Activated CD8-positive, alpha-beta T cell treated with anti-CD3 and anti-CD28 coated beads, Interleukin-2, amount 10 ng/mL, durations not matched to agents 7 days and 5 days (primary cell): ENCODE results near the gene WWOX. TPM values are rescaled to one million over a fixed set of nuclear protein-coding genes. Genes with fewer than 3 reads are reported as not detected.

Experiments used
- ATAC-seq: fragments of 150-1000 bp; cut with Tn5 transposase; one replicate; pipeline ENCODE4 v1.10.0; 2021; ENCODE audit warnings: moderate library complexity
- CTCF ChIA-PET: fragments of 350-600 bp; sonication (Branson Sonifier 250); formaldehyde crosslinking; loops from one replicate; lab custom pipeline; 2021; ENCODE audit warnings: antibody characterized with exemption; lab: Charles Lee
- POLR2A ChIA-PET: fragments of 350-600 bp; sonication (Branson Sonifier 250); formaldehyde crosslinking; loops from one replicate; lab custom pipeline; 2021; ENCODE audit warnings: antibody characterized with exemption; lab: Charles Lee
- DNase-seq: peaks from one replicate; pipeline ENCODE4 v3.0.0-alpha.2; 2020
- H3K27ac Mint-ChIP-seq: one replicate; pipeline ENCODE4 v1.8.0; 2021; ENCODE audit warnings: mild to moderate bottlenecking, mixed read lengths
- H3K27me3 Mint-ChIP-seq: one replicate; pipeline ENCODE4 v1.8.0; 2021; ENCODE audit warnings: low read depth, mixed read lengths
- H3K36me3 Mint-ChIP-seq: one replicate; pipeline ENCODE4 v1.8.0; 2021; ENCODE audit warnings: low read depth, mixed read lengths
- H3K4me1 Mint-ChIP-seq: one replicate; pipeline ENCODE4 v1.8.0; 2021; ENCODE audit warnings: low read depth, mixed read lengths
- H3K4me3 Mint-ChIP-seq: one replicate; pipeline ENCODE4 v1.8.0; 2021; ENCODE audit warnings: mild to moderate bottlenecking, mixed read lengths
- H3K9me3 Mint-ChIP-seq: one replicate; pipeline ENCODE4 v1.8.0; 2022; ENCODE audit warnings: mixed read lengths; ENCODE audit not compliant: insufficient read depth
- total RNA-seq, 2 experiments: library from RNA; stranded (reverse); gene quantifications; one replicate each; pipeline ENCODE4 v1.2.3, GENCODE V29; 2021

WWOX gene
- total RNA-seq, 2 experiments from 2014 or later, result 34.4 to 34.9 TPM

- H3K27me3 Mint-ChIP-seq, result peaks cover 3% of the 10 kb centered on the region
- DNase-seq, result no peak
- CTCF ChIA-PET, result no interaction called here
- no peaks in the 10 kb centered on the region for H3K9me3 Mint-ChIP-seq
- no peaks in the 10 kb centered on the region for H3K4me1 Mint-ChIP-seq
- no peak overlapping the region for H3K4me3 Mint-ChIP-seq
- H3K36me3 Mint-ChIP-seq, result no peaks in the 10 kb centered on the region
- H3K27ac Mint-ChIP-seq, result no peak overlapping the region
- ATAC-seq, result no peak
- POLR2A ChIA-PET, result no interaction called here
Measured at GRCh38 chr16:78663690-78664089, 564.2 kb downstream of the WWOX start.

- ChIA-PET POLR2A (no interaction called here), CTCF (no interaction called here)
- H3K27me3 Mint-ChIP-seq, result no peaks in the 10 kb centered on the region
- no peaks in the 10 kb centered on the region for H3K36me3 Mint-ChIP-seq
- DNase-seq (no peak), ATAC-seq (no peak)
- H3K27ac Mint-ChIP-seq, result no peak overlapping the region
- no peak overlapping the region for H3K4me3 Mint-ChIP-seq
- H3K9me3 Mint-ChIP-seq, result no peaks in the 10 kb centered on the region
- H3K4me1 Mint-ChIP-seq, result no peaks in the 10 kb centered on the region
Measured at GRCh38 chr16:78664811-78665772, 565.6 kb downstream of the WWOX start.

DNA sequence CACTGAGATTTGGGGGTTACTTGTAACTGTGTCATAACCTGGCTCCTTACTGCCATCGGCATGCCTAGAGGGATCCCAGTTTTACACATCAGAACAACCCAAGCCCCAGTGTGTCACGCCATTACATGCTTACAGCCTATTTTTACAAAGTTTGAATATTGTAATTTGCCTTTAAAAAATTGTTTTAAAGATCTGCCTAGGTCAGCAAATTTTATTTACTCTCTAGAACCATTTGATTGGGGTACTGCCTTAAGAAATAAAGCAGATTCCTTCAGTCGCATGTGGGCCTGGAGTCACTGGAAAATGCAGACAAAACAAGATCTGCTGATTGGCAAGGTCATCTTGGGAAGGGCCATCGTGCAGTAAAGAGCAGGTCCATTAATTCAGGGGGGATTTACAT, 566.9 kb downstream of the WWOX start:
- no peak for ATAC-seq
- no peak for DNase-seq
- Mint-ChIP-seq H3K9me3 (no peaks in the 10 kb centered on the region), H3K27ac (no peak overlapping the region), H3K4me3 (no peak overlapping the region), H3K4me1 (no peaks in the 10 kb centered on the region), H3K27me3 (no peaks in the 10 kb centered on the region), H3K36me3 (no peaks in the 10 kb centered on the region)
- POLR2A ChIA-PET, result no interaction called here
- CTCF ChIA-PET, result no interaction called here

GRCh38 chr16:78667675-78668074, 568.2 kb downstream of the WWOX start:
- H3K27ac Mint-ChIP-seq, result no peak overlapping the region
- H3K4me1 Mint-ChIP-seq, result no peaks in the 10 kb centered on the region
- CTCF ChIA-PET, result no interaction called here
- no peaks in the 10 kb centered on the region for H3K36me3 Mint-ChIP-seq
- H3K27me3 Mint-ChIP-seq, result no peaks in the 10 kb centered on the region
- no peak for DNase-seq
- ATAC-seq, result no peak
- POLR2A ChIA-PET, result no interaction called here
- H3K9me3 Mint-ChIP-seq, result no peaks in the 10 kb centered on the region
- H3K4me3 Mint-ChIP-seq, result no peak overlapping the region

DNA sequence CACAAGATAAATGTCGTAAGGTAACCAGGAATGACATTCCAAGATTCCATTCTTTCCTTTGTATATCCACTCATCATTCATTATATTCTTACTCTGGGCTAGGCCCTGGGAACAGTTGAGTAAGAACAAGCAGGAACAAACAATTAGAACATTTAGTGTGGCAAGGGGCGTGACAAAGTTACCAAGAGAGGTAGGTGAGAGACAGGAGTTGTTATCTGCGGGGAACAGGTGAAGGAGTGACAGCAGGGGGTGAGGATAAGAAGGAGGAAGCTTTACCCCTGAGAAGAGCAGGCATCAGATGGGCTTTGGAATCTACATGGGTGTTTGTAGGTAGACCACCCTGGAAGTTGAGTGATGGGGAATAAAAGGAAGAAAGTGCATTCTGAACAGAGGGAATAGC, 568.9 kb downstream of the WWOX start:
- CTCF ChIA-PET, result no interaction called here
- no peak overlapping the region for H3K4me3 Mint-ChIP-seq
- no peaks in the 10 kb centered on the region for H3K9me3 Mint-ChIP-seq
- POLR2A ChIA-PET, result no interaction called here
- no peak for ATAC-seq
- H3K4me1 Mint-ChIP-seq, result no peaks in the 10 kb centered on the region
- no peaks in the 10 kb centered on the region for H3K27me3 Mint-ChIP-seq
- no peak for DNase-seq
- H3K36me3 Mint-ChIP-seq, result no peaks in the 10 kb centered on the region
- H3K27ac Mint-ChIP-seq, result no peak overlapping the region

DNA sequence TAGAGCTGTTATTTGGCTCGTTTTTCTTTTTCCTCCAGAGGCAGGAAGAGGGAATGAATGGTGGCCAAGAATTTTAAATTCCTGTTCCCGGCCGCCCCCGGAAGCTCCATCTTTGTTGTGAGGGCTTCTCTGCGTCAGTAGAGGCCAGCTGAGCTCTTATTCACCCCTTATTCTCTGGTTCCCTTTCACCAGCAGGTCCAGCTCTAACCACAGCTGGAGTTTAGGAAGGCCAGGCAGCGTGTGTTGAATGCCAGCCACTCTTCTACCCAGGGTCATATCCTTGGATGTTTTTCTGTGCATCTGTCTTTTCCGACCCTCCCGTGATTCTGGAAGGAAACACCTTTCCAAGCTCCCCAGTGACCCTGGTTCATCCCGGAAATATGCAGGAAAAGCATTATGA, 570.5 kb downstream of the WWOX start:
- CTCF ChIA-PET, result no interaction called here
- POLR2A ChIA-PET, result no interaction called here
- no peaks in the 10 kb centered on the region for H3K36me3 Mint-ChIP-seq
- ATAC-seq (no peak), DNase-seq (no peak)
- no peaks in the 10 kb centered on the region for H3K9me3 Mint-ChIP-seq
- no peaks in the 10 kb centered on the region for H3K27me3 Mint-ChIP-seq
- H3K27ac Mint-ChIP-seq, result no peak overlapping the region
- no peak overlapping the region for H3K4me3 Mint-ChIP-seq
- H3K4me1 Mint-ChIP-seq, result no peaks in the 10 kb centered on the region

GRCh38 chr16:78672779-78673556, 573.5 kb downstream of the WWOX start:
- ChIA-PET CTCF (no interaction called here), POLR2A (no interaction called here)
- Mint-ChIP-seq H3K4me3 (no peak overlapping the region), H3K27ac (no peak overlapping the region), H3K27me3 (no peaks in the 10 kb centered on the region), H3K4me1 (peaks cover 4% of the 10 kb centered on the region), H3K9me3 (no peaks in the 10 kb centered on the region), H3K36me3 (no peaks in the 10 kb centered on the region)
- ATAC-seq (no peak), DNase-seq (no peak)

DNA sequence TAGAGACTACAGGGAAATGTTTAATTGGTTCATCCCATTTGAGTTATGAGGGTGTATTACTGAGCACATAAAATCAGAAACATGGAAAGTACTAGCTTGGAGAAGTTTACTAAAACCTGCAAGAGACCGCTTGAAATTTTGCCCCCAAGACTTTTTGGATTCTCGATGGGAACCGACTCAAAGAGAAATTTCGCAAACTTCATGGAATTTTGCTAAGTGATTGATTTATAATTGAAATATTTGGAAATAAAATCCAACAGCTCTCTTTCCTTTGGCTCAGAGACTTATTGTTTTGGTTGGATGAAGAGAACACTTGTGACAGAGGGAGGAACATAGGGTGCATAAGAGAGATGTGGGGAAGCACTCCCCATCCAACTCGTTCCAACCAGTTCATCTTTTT, 574.4 kb downstream of the WWOX start:
- no peak for ATAC-seq
- H3K27ac Mint-ChIP-seq, result no peak overlapping the region
- DNase-seq, result no peak
- no peaks in the 10 kb centered on the region for H3K27me3 Mint-ChIP-seq
- no peaks in the 10 kb centered on the region for H3K9me3 Mint-ChIP-seq
- no peaks in the 10 kb centered on the region for H3K36me3 Mint-ChIP-seq
- POLR2A ChIA-PET, result no interaction called here
- H3K4me3 Mint-ChIP-seq, result no peak overlapping the region
- CTCF ChIA-PET, result no interaction called here
- peaks cover 4% of the 10 kb centered on the region for H3K4me1 Mint-ChIP-seq

DNA sequence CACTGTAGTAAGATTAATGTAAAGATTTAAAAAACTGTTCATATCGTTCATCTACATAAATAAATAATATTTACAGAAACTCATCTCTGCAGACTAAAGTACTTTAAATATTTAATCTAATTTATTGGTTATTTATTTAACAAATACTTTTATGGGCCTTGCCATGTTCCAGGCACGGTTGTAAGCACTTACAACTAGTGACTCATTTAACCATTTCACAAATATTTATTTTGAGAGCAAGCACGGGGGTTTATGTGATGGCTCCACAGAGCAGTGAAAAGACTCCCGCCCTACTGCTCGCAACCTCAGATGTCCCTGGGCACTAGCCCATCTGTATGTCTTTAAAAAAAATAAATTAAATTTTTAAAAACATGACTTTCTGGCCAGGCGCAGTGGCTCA, 575.9 kb downstream of the WWOX start:
- DNase-seq (no peak), ATAC-seq (no peak)
- no peak overlapping the region for H3K27ac Mint-ChIP-seq
- no peaks in the 10 kb centered on the region for H3K36me3 Mint-ChIP-seq
- H3K9me3 Mint-ChIP-seq, result no peaks in the 10 kb centered on the region
- ChIA-PET POLR2A (interaction anchor here (1.0 kb wide), 1 partner anchor 12 kb away, joined by 3 read pairs; no protein-coding TSS in a partner anchor), CTCF (no interaction called here)
- H3K27me3 Mint-ChIP-seq, result no peaks in the 10 kb centered on the region
- H3K4me3 Mint-ChIP-seq, result no peak overlapping the region
- peaks cover 4% of the 10 kb centered on the region for H3K4me1 Mint-ChIP-seq

DNA sequence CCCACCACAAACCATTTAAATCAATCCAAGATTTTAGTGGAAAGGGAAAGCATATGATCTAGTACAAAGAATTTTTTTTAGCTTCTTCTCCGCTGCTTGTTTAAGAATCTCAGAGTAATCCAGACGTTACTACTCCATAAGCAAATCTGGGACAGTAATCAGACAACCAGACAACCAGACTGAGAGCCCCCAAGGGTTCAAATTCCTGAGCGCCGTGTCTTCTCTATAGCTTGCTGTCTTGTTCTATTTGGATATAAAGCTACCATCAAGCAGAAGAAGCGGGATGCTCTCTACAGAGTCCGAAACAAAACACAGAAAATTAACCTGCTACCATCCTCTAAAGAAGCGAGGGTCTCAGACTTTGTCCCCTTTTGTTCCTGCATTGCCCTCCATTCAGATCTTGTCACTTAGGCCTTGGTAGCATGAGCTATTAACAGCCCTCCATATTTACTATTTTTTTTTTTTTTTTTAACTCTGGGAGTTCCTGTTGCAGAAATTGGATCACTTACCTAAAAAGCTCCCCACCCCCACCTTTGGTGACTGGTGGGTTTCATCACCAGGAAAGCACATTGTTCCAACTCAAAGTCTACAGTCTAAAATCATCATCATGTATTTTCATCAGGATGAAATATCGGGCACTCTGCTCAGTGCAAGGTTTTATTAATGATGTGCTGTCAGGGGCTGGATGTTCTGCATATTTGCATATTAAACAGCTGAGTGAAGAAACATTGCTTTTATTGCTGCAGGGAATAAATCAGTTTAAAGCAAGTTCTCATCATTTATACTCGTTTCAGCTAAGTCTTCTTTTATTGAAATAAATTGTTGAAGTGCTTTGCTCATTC, 576.7 kb downstream of the WWOX start:
- DNase-seq, result no peak
- ChIA-PET CTCF (no interaction called here), POLR2A (interaction anchor here (1.0 kb wide), 1 partner anchor 11 kb away, joined by 3 read pairs; no protein-coding TSS in a partner anchor)
- Mint-ChIP-seq H3K9me3 (no peaks in the 10 kb centered on the region), H3K27me3 (no peaks in the 10 kb centered on the region), H3K27ac (no peak overlapping the region), H3K4me3 (no peak overlapping the region), H3K36me3 (no peaks in the 10 kb centered on the region), H3K4me1 (peaks cover 4% of the 10 kb centered on the region)
- ATAC-seq, result no peak

DNA sequence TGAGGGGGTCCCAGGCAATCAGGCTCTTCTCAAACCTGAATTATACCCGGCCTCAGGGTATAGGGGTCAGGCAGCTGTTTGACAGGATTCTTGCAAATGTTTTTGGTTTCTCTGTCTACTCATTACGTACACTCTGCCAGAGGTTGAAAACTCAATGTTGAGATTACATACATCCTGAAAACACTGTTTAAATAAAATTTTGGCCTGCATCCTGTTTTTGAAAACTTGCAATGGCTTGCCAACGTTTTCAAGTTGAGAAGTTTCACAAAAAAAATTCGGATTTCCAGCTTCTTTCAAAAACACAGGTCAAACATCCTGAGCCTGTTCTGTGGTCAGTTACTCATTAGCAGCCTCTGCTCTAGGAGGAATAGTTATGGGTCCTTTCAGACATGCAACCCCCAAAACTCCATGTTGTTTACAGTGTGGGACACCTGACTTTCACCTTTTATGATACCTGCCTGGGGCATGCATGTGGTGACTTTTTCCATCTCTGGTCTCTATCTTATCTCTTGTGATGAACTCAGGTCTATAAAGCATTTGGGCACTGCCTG, 577.8 kb downstream of the WWOX start:
- no peak for DNase-seq
- H3K9me3 Mint-ChIP-seq, result no peaks in the 10 kb centered on the region
- H3K4me1 Mint-ChIP-seq, result peaks cover 4% of the 10 kb centered on the region
- no peak overlapping the region for H3K4me3 Mint-ChIP-seq
- ATAC-seq, result no peak
- no peaks in the 10 kb centered on the region for H3K36me3 Mint-ChIP-seq
- ChIA-PET CTCF (no interaction called here), POLR2A (no interaction called here)
- H3K27me3 Mint-ChIP-seq, result no peaks in the 10 kb centered on the region
- H3K27ac Mint-ChIP-seq, result no peak overlapping the region
